ENCODE data around the gene MICB. TPM values are rescaled to one million over a fixed set of nuclear protein-coding genes. Genes with fewer than 3 reads are reported as not detected.

MICB gene
- total RNA-seq, 1 experiment from 2014 or later = 72.1 TPM

GRCh38 chr6:31558318-31558625 is 60.3 kb downstream of the MICB start:
- in situ Hi-C loops (cut with HindIII; ENCODE audit: low pct_unique_long_range_greater_than_20kb, low sequenced_read_pairs) = no loop called here
- Histone ChIP-seq H3K9me3 (ENCODE audit: control insufficient read depth, insufficient read depth, low read depth, low read length) (no peaks in the 10 kb centered on the region), H3K36me3 (ENCODE audit: control insufficient read depth, insufficient read depth, low read length) (peaks cover 10% of the 10 kb centered on the region), H3K4me1 (ENCODE audit: control insufficient read depth, insufficient read depth, low read length) (peaks cover 13% of the 10 kb centered on the region), H3K4me3 (ENCODE audit: low read depth in 2 of 2, low read length in 2 of 2) (no peak overlapping the region), H3K27ac (ENCODE audit: low read length) (no peak overlapping the region), H3K27me3 (ENCODE audit: control insufficient read depth, insufficient read depth, low read length) (no peaks in the 10 kb centered on the region)
- BruUV-seq (replicated peaks) = no TSS peak
- DNase-seq (ENCODE audit: low read depth, low spot score) (no peak), ATAC-seq (no peak)
- no peak for TF ChIP-seq CTCF (IDR thresholded peaks at IDR 0.05)
- TF ChIP-seq REST (IDR thresholded peaks at IDR 0.05; ENCODE audit: insufficient read depth in 1 of 2, low read depth in 2 of 2, low read length in 1 of 2) = no peak
- TF ChIP-seq SIN3A (IDR thresholded peaks at IDR 0.05; ENCODE audit: borderline replicate concordance, insufficient read depth, low read depth, low read length) = no peak
- no peak for TF ChIP-seq TCF7L2 (IDR thresholded peaks at IDR 0.05; ENCODE audit: low read depth, low read length)
- TF ChIP-seq POLR2AphosphoS5 (IDR thresholded peaks at IDR 0.05; ENCODE audit: low read depth, low read length) = no peak
- intact Hi-C loops (cut with micrococcal nuclease; ENCODE audit: unreplicated experiment) = no loop called here
- ChIA-PET POLR2A (interaction anchor here (0.8 kb wide), 1 partner anchor 59 kb away, joined by 6 read pairs; no protein-coding TSS in a partner anchor), CTCF (no interaction called here)

- intact Hi-C loops (cut with micrococcal nuclease; ENCODE audit: unreplicated experiment) (no loop called here), in situ Hi-C loops (cut with HindIII; ENCODE audit: low pct_unique_long_range_greater_than_20kb, low sequenced_read_pairs) (no loop called here)
- Histone ChIP-seq H3K9me3 (ENCODE audit: control insufficient read depth, insufficient read depth, low read depth, low read length) (no peaks in the 10 kb centered on the region), H3K27ac (ENCODE audit: low read length) (no peak overlapping the region), H3K4me1 (ENCODE audit: control insufficient read depth, insufficient read depth, low read length) (peaks cover 13% of the 10 kb centered on the region), H3K36me3 (ENCODE audit: control insufficient read depth, insufficient read depth, low read length) (peaks cover 10% of the 10 kb centered on the region), H3K4me3 (ENCODE audit: low read depth in 2 of 2, low read length in 2 of 2) (no peak overlapping the region), H3K27me3 (ENCODE audit: control insufficient read depth, insufficient read depth, low read length) (no peaks in the 10 kb centered on the region)
- ATAC-seq (no peak), DNase-seq (ENCODE audit: low read depth, low spot score) (no peak)
- no peak for TF ChIP-seq SIN3A (IDR thresholded peaks at IDR 0.05; ENCODE audit: borderline replicate concordance, insufficient read depth, low read depth, low read length)
- no peak for TF ChIP-seq TCF7L2 (IDR thresholded peaks at IDR 0.05; ENCODE audit: low read depth, low read length)
- no peak for TF ChIP-seq REST (IDR thresholded peaks at IDR 0.05; ENCODE audit: insufficient read depth in 1 of 2, low read depth in 2 of 2, low read length in 1 of 2)
- no peak for TF ChIP-seq CTCF (IDR thresholded peaks at IDR 0.05)
- TF ChIP-seq POLR2AphosphoS5 (IDR thresholded peaks at IDR 0.05; ENCODE audit: low read depth, low read length) = no peak
- BruUV-seq (replicated peaks) = no TSS peak
- CTCF ChIA-PET = interaction anchor here (1.0 kb wide), 1 partner anchor 10 kb away, joined by 3 read pairs; no protein-coding TSS in a partner anchor
- POLR2A ChIA-PET = interaction anchor here (0.8 kb wide), 1 partner anchor 58 kb away, joined by 6 read pairs; no protein-coding TSS in a partner anchor
Observed at GRCh38 chr6:31558631-31559500, 60.9 kb downstream of the MICB start.
